Measurements from ENCODE around the gene GALNT7.
"Not testable (repeated sequence)": the region's sequence is repeated elsewhere in the genome, so short reads cannot be mapped to it uniquely, and the experiment has no call there.

GALNT7 gene

GRCh38 chr4:173167758-173168395, 734 bp upstream of the GALNT7 start:
- no peak for DNase-seq

- no peak for DNase-seq
Observed at GRCh38 chr4:173169178-173169427, 492 bp downstream of the GALNT7 start.

GRCh38 chr4:173169428-173170181, 994 bp downstream of the GALNT7 start:
- DNase-seq, result peak; percentile 86

GRCh38 chr4:173170182-173170778, 1.7 kb downstream of the GALNT7 start:
- DNase-seq, result no peak

- no peak for DNase-seq
Observed at GRCh38 chr4:173171098-173171497, 2.5 kb downstream of the GALNT7 start.

DNA sequence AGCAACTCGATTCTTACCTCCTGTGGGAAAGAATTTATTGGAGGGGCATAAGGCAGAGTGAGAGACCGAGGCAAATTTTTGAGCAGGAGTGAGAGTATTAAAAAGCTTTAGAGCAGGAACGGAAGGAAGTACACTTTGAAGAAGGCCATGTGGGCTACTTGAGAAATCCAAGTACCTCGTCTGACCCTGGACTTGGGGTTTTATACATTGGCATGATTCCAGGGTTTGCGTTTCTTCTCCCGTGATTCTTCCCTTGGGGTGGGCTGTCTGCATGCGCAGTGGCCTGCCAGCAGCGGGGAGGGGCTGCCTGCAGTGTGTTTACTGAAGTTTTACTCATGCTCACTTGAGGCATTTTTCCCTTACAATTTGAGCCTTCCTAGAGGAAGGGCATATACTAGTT, 3.4 kb downstream of the GALNT7 start:
- no peak for DNase-seq

DNA sequence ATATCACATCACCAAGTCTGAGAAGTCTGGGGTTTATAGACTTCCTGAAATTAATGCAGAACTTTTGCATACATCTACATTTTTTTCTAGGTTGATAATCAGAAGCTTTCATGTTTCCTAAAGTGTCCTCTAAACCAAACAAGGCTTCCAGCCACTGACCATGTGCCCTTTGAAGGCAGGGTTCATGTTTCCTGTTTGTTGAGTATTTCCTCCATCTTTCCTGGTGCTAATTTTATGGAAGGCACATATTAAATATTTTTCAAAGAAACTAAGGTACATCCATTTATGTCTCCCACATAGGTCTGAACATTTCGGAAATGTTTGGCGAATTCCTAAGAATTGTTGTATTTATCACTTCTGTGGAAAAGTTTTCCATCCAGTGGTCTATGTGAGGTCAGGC, 5.6 kb downstream of the GALNT7 start:
- no peak for DNase-seq

GRCh38 chr4:173174594-173175012, 6.0 kb downstream of the GALNT7 start:
- no peak for DNase-seq

DNA sequence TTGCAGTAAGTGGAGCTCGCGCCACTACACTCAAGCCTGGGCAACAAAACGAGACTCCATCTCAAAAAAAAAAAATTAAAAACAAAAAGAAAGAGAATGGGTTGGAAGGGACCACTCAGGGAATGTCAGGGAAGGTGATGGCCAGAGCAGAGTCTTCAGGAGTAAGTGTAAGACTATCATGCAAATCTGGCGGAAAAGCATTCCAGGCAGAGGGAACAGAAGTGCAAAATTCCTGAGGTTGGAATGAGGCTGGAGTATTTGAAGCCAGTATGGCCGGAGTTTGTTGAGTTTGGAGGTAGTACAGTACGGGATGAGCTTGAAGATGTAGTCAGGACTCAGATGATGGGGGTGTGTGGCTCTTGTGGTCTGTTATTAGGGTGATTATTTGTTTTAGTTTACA, 7.4 kb downstream of the GALNT7 start:
- DNase-seq, result no peak

GRCh38 chr4:173177232-173177631, 8.6 kb downstream of the GALNT7 start:
- DNase-seq, result no peak

DNA sequence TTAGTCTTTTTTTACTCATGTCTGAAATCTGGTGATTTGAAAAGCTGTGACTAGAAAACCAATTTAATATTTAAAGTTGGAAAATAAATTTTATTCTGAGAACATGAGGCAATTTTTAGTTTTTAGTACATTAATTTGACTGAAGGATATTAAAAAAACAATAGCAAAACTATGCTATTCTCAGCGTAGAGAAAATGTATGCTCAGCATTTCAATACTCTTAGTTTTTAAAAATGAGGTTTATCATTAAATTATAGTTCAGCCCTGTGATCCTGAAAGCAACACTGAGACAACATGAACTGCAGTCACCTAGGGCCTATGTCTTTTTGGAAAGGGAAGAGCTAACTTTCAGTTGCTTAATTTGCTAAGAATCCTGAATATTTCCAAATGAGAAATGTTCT, 9.5 kb downstream of the GALNT7 start:
- DNase-seq, result no peak

DNA sequence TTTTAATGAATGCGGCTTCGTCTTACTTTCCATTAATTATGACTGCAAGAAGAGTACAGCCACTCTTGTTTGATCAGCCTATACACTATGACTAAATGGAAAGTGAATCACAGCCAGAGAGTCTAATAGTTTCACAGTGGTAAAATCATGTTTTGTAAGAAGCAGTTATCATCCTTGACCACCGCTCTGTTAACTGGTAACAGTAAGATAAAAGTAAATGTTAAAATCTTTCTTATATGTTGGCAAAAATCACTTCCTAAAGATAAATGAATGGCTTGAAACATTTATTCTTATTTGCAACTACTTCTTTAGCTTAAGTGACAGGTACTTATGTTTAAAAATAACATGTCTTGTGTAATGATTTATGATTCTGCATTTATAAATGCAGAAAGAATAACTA, 13.2 kb downstream of the GALNT7 start:
- no peak for DNase-seq

- no peak for DNase-seq
Observed at GRCh38 chr4:173182403-173182802, 13.8 kb downstream of the GALNT7 start.

- not testable (repeated sequence) for DNase-seq
Observed at GRCh38 chr4:173183659-173184247, 15.1 kb downstream of the GALNT7 start.

DNA sequence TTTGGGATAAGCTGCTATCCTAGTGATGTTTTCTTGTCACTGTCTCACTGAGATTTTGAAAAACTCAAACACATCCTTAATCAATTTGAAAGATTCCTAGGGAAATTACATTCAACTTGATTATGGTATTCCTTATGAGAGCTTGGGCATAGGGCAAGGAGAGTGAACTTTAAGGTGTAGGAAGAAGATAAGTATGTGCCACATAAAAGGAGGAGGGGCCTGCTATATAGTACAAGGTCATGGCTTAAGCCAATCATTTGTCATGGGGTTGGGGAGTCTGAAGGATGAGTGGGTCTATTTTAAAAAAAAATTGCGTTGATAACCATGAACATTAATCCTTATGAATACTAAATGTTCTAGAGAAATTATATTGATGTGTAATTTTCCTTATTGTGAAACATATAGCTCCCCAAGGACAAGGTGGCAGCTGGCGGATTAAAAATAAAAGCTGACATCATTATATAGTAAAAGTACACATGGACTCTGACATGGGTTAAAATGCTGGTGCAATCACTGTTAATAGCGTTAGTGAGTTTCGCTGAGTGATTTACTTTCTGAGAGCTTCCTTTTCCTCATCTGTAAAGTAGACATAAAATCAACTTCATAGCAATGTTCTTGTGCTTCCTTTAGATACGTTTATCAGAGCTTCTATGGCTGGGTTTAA, 17.4 kb downstream of the GALNT7 start:
- no peak for DNase-seq

DNA sequence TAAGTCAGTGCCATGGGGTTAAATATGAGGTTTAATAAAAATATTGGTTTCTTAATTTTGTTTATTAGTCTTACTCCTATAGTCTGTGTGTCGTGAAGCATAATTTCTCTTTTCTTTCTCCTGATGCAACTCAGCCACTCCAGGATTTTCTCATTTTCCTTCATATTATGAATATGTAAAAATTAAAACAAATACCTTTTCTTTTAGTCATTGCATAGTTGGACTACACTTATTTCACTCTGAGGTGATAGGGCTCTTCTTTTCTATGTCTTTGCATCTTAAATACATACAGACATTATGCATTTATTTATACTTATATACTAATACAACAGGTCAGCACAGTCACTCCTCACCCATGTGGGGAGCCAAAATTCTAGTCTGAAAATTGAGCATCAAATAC, 19.1 kb downstream of the GALNT7 start:
- no peak for DNase-seq

- no peak for DNase-seq
Observed at GRCh38 chr4:173188648-173189047, 20.0 kb downstream of the GALNT7 start.

GRCh38 chr4:173189117-173189693, 20.6 kb downstream of the GALNT7 start:
- DNase-seq, result no peak

GRCh38 chr4:173191623-173192041, 23.0 kb downstream of the GALNT7 start:
- DNase-seq, result no peak

GRCh38 chr4:173192375-173193162, 24.0 kb downstream of the GALNT7 start:
- no peak for DNase-seq

- no peak for DNase-seq
Observed at GRCh38 chr4:173194157-173194556, 25.5 kb downstream of the GALNT7 start.

DNA sequence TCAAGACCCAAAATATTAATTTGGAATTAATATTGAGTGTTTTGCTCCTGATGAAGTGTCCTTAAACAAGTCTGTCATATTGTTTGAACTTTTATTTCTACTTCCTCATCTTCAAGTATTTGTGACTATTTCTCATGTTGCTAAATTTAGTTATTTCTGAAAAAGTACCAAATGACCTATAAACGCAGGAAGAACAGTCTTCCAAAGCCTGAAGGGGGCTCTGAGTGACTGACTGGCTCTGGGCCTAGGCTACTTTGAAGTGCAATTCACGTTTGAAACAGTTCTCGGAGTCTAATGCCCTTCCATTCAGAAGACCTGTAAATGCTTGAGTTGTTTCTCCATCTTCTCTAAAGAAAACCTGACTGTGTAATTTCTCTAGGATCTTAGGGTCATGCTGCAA, 26.5 kb downstream of the GALNT7 start:
- no peak for DNase-seq
